GM12865 (cell line): ENCODE data around the gene AGPAT3.
"Not testable (repeated sequence)": the region's sequence is repeated elsewhere in the genome, so short reads cannot be mapped to it uniquely, and the experiment has no call there.

Experiments used
- DNase-seq: peaks from one replicate; pipeline ENCODE4 v3.0.0; 2010; ENCODE audit warnings: low read depth
- H3K4me3 ChIP-seq: 2 replicates; pipeline ENCODE4 v1.5.1; 2011; ENCODE audit warnings: mild to moderate bottlenecking, low read depth, low read length, control low read depth
- TF ChIP-seq, protein P1 (sequence below): IDR thresholded peaks from 2 replicates; pipeline ENCODE4 v1.5.1; 2011; ENCODE audit warnings: low read length, control low read depth, low read depth, inconsistent platforms; ENCODE audit not compliant: insufficient read depth; ENCODE audit errors: missing control alignments

The AGPAT3 gene

DNA sequence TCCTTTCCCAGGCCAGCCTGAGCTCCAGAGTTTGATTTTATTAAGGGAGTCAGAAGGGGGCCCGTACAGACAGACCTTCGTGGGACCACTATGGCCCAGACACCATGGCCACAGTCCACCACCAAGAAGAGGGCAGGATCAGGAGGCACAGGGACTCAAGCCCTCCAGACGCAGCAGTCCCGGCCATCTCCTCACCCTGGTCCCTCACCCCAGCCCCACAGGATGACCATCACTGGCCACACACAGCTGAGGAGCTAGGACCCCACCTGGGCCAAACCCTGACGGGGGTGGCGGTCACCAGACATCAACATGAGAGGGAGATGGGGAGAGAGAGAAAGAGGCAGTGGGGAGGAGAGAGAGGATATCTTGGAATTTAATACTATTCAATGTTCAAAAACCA is 29.2 kb upstream of the AGPAT3 start:
- H3K4me3 ChIP-seq, result no peak overlapping the region
- TF ChIP-seq, protein P1, sequence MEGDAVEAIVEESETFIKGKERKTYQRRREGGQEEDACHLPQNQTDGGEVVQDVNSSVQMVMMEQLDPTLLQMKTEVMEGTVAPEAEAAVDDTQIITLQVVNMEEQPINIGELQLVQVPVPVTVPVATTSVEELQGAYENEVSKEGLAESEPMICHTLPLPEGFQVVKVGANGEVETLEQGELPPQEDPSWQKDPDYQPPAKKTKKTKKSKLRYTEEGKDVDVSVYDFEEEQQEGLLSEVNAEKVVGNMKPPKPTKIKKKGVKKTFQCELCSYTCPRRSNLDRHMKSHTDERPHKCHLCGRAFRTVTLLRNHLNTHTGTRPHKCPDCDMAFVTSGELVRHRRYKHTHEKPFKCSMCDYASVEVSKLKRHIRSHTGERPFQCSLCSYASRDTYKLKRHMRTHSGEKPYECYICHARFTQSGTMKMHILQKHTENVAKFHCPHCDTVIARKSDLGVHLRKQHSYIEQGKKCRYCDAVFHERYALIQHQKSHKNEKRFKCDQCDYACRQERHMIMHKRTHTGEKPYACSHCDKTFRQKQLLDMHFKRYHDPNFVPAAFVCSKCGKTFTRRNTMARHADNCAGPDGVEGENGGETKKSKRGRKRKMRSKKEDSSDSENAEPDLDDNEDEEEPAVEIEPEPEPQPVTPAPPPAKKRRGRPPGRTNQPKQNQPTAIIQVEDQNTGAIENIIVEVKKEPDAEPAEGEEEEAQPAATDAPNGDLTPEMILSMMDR, result no peak
- DNase-seq, result no peak

GRCh38 chr21:43836616-43837015 is 28.4 kb upstream of the AGPAT3 start:
- no peak overlapping the region for H3K4me3 ChIP-seq
- no peak for DNase-seq
- TF ChIP-seq, protein P1, result no peak

- no peak overlapping the region for H3K4me3 ChIP-seq
- DNase-seq, result no peak
- TF ChIP-seq, protein P1, result no peak
These were observed 24.8 kb upstream of the AGPAT3 start for GRCh38 chr21:43840259-43840658.

GRCh38 chr21:43842742-43843141 is 22.3 kb upstream of the AGPAT3 start:
- peak; percentile 59 for DNase-seq
- TF ChIP-seq, protein P1, result no peak
- peak overlapping the region; percentile 19; the same call in 1 of the 2 replicates for H3K4me3 ChIP-seq

DNA sequence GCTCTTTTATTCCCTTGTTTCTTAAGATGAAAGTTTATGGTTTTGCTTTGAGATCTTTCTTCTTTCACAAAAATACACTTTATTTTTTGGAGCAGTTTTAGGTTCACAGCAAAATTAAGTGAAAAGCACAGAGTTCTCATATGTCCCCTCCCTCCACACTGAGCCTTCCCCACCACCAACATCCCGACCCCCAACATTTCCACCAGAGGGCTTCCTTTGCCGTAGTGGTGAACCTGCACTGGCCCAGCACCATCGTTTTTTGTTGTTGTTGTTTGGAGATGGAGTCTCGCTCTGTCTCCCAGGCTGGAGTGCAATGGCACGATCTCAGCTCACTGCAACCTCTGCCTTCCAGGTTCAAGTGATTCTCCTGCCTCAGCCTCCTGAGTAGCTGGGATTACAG is 20.1 kb upstream of the AGPAT3 start:
- not testable (repeated sequence) for H3K4me3 ChIP-seq, DNase-seq

DNA sequence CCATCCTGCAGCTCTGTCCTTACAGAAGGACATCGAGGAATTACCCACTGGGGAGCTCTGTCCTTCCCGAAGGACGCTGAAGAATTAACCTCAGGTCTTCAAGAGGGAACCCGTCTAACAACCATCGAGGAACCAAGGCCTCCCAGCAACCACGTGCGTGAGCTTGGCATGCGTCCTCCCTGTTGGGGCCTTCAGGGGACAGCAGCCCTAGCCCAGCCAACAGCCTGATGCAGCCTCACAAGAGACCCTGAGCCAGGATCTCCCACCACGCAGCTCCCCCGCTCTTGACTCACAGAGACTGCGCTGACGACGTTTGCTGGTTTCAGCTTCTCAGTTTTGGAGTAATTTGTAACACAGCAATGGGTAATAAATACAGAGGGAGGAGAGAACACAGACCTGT is 19.6 kb upstream of the AGPAT3 start:
- TF ChIP-seq, protein P1, result no peak
- no peak overlapping the region for H3K4me3 ChIP-seq
- DNase-seq, result no peak

DNA sequence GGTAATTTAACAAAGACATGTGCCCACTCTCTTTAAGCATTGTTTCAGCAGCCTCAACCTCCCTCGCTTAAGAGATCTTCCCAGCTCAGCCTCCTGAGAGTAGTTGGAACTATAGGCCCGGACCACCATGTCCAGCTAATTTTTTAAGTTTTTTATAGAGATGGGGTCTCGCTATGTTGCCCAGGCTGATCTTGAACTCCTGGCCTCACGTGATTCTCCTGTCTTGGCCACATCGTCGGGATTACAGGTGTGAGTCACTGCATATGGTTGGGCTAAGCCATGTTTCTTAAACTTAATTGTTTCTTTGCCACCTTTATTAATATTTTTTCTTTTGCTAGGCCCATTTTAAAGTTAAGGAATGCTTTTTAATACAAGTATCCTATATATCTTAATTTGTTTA is 18.6 kb upstream of the AGPAT3 start:
- TF ChIP-seq, protein P1, result no peak
- no peak overlapping the region for H3K4me3 ChIP-seq
- no peak for DNase-seq
